Epithelial cell of esophagus (primary cell): ENCODE measurements around the gene COL4A2.

Source experiments
- DNase-seq: peaks from one replicate; pipeline ENCODE4 v3.0.0; 2010; ENCODE audit warnings: low read depth
- H3K4me3 ChIP-seq: 2 replicates; pipeline ENCODE4 v1.5.1; 2011; ENCODE audit warnings: mild to moderate bottlenecking, low read length, control low read depth
- TF ChIP-seq, protein P1 (sequence below): IDR thresholded peaks from 2 replicates; pipeline ENCODE4 v1.5.1; 2011; ENCODE audit warnings: low read depth, mild to moderate bottlenecking, low read length, control low read depth, inconsistent platforms; ENCODE audit not compliant: insufficient read depth; ENCODE audit errors: missing control alignments

The COL4A2 gene

DNA sequence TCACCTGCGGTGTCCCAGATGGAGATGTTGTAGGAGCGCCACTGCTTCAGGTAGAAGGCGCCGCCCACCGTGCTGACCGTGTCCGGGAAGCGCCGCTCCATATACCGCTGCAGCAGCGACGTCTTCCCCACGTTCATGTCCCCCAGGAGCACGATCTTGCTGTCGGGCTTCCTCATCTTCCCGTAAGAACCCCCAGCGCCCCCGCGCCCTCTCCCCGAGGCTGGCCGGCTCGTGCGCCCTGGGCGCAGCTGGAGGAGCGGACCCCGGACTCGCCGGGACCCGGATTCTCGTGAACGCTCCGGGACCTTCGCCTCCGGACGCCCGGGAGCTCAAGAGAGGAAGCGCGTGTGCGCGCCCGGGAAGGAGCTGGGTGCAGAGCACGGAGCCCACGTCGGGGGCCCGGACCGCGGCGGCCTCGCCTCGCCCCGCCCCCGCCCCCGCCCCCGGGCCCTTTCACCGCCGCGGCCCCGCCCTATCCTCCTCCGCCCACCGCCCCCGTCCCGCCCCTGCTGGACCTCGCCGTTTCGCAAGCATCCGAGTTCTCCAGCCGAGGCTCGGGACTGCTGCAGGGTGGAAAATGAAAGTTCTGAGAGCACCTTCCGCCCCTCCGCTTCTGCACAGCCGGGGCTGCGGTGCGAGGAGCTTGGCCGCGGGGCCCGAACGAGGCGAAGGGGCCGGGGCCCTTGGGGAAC is 254.4 kb downstream of the COL4A2 start, which contains the start of gene RAB20:
RAB20 (minus strand) TSS at position 379 of the 692 bp plus-strand sequence; CDS start at position 176, 203 bp downstream.
- TF ChIP-seq, protein P1, sequence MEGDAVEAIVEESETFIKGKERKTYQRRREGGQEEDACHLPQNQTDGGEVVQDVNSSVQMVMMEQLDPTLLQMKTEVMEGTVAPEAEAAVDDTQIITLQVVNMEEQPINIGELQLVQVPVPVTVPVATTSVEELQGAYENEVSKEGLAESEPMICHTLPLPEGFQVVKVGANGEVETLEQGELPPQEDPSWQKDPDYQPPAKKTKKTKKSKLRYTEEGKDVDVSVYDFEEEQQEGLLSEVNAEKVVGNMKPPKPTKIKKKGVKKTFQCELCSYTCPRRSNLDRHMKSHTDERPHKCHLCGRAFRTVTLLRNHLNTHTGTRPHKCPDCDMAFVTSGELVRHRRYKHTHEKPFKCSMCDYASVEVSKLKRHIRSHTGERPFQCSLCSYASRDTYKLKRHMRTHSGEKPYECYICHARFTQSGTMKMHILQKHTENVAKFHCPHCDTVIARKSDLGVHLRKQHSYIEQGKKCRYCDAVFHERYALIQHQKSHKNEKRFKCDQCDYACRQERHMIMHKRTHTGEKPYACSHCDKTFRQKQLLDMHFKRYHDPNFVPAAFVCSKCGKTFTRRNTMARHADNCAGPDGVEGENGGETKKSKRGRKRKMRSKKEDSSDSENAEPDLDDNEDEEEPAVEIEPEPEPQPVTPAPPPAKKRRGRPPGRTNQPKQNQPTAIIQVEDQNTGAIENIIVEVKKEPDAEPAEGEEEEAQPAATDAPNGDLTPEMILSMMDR, result no peak
- peak within 1 kb of the TSS; percentile 75 for H3K4me3 ChIP-seq
- DNase-seq, result peak; percentile 75

DNA sequence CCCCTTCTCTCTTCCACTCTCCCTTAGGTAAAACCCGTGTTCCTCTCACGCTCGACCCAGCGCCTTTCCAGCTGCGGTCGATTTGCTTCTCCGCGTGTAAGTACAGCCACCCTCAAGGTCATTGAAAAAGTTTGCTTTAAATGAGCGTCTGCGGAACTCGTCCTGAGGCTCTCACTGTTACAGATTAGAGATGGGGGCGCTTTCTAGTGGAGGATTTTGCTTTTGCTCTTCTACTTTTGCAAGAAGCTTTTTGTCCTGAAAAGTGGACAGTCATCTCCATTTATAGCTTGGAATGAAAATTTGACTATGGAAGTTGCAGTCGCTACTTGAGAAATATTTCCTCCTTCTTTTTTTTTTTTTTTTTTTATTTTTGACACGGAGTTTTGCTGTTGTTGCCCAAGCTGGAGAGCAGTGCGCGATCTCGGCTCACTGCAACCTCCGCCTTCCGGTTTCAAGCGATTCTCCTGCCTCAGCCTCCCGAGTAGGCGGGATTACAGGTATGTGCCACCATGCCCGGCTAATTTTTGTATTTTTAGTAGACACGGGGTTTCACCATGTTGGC is 255.0 kb downstream of the COL4A2 start:
- TF ChIP-seq, protein P1, result no peak
- H3K4me3 ChIP-seq, result peak overlapping the region; percentile 75
- no peak for DNase-seq
